HG02885 (cell line): Measurements from ENCODE around the gene PTPRM.

Source experiments
- ATAC-seq: cut with Tn5 transposase; IDR thresholded peaks from one replicate; pipeline ENCODE4 v1.9.1; 2021; ENCODE audit warnings: mild to moderate bottlenecking; ENCODE audit not compliant: unreplicated experiment, poor library complexity

PTPRM gene

DNA sequence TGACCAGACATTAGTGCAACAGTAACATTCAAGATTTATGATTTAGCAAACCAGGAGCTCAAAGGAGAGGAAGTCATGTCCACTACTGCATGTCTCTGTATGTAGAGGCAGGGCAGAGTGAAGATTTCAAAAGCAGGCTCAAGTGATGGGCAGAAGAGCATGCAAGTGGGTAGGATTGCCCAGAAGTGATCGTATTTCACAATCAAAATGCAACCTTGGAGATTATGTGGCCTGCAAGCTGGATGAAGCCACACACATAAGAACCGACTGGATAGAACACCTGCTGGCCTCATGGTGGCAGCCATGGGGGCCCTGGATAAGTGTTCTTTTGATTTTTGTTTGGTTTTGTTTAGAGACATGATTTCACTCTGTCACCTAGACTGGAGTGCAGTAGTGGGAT lies 755.4 kb downstream of the PTPRM start:
- no peak for ATAC-seq

DNA sequence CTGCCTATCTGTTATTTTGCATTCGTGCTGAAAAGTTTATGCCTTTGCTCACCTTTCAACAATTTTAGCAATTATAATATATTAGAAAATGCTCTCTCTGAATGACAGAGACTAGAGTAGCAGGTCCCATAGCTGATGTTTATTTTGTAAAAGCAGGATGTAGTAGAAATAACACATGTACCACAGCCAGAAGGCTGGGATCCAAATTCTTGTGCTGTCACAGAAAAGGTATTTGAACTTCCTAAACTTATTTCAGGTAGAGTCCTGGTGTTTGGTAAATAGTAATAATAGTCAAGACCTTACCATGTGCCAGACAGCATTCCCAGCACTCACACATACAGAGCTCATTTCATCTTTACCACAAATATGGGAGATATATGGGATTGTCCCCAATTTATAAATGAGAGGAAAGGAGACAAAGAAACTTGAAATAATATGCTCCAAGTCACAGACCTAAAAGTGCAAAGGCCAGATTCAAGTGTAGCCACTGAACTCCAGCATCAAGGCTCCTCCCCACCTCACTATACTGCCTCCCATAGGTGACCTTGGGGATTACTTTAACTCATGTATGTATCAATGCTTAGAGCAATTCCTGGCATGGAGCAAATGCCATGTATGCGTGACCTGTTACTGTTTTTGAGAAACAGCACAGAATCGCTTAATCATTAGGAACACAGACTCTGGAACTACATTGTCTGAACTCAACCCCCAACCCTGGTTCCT lies 757.4 kb downstream of the PTPRM start:
- no peak for ATAC-seq

DNA sequence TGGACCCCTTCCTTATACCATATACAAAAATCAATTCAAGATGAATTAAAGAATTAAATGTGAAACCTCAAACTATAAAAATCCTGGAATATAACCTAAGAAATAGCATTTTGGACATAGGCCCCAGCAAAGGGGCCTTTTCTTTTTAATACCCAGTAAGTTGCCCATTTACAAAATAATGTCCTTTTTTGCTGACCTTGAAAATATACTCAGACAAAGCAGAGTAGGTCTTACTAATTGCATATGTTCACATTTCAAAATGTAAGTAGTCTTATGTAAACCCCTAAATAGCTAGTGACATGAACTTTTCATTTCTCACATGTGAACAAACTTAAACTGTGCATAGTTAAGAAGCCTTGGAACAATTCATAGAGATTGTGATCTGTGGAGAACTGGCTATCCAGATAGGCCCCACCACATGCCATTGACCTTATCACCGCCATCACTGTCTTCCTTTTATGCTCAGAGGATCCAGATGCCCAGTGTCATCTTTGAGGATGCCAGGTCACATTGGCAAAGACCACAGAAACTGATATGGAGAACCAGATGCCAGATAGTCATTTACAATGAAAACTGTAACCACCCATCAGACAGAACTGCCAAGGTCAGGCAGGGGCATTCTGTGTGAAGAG lies 759.8 kb downstream of the PTPRM start:
- no peak for ATAC-seq

GRCh38 chr18:8328126-8328525 lies 761.0 kb downstream of the PTPRM start:
- no peak for ATAC-seq

DNA sequence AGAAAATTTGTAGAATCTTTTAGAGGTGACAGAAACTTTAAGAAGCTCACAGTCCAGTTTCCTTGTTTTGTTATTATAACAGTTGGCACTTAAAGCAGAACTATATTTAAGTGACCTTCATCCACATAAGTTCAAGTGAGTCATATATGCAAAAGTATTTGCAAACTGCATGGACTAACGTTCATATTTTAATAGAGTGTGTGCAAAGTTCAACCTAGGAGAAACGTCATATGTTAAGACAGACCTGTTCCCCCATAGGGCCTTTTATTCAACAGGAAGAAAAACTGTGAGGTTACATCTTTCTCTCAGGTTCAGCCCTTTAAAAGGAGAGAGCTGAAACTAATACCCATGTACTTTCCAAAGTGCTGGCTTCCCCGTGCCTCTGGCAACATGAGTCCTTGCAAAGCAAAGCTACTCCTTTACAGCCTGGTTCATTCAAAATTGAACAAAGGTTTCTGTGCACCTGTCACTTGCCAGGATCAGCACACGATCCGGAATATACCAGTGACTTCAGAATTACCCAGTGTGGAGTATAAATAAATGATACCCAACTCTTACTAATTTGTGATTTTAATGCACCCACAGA lies 762.2 kb downstream of the PTPRM start:
- ATAC-seq: no peak

- no peak for ATAC-seq
Observed at GRCh38 chr18:8330575-8330974, 763.5 kb downstream of the PTPRM start.

DNA sequence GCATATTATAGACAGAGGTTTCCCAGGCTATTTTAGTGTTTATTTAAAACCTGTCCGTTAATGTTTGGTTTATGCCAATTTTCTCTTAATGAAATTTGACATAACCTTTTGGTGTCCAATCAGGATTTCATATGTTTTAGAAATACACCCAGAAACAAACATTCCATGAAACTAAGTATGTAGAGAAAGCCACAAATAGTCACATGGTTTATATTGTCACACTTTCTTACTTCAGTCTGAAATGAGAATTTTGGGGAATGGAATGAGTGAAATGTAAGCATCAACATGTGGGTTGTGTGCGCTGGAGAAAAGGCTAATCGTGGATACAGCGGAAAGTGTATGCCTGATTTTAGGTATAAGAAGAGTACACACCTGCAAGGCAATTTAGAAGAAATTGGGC lies 765.2 kb downstream of the PTPRM start:
- ATAC-seq: no peak

GRCh38 chr18:8333961-8334360 lies 766.8 kb downstream of the PTPRM start:
- ATAC-seq: no peak

GRCh38 chr18:8337211-8337610 lies 770.1 kb downstream of the PTPRM start:
- no peak for ATAC-seq

GRCh38 chr18:8339210-8339609 lies 772.1 kb downstream of the PTPRM start:
- no peak for ATAC-seq

DNA sequence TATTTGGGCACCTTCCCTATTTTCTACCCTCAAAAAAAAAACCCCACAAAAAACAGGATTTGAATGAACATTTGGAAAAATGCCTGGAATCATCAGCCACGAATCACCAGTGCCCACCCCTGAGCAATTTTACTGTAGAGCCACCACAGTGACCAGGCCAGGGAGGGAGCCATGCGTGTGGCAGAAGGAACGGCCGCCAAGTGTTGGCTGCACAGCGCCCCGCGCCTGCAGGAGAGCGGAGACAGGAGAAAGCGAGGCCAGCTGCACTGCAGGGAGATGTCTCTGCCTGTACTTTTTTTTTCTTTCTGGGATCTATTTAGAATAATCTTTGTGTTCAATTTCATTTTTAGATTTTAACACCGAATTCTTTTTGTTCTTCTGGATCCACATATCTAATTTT lies 772.8 kb downstream of the PTPRM start:
- no peak for ATAC-seq

DNA sequence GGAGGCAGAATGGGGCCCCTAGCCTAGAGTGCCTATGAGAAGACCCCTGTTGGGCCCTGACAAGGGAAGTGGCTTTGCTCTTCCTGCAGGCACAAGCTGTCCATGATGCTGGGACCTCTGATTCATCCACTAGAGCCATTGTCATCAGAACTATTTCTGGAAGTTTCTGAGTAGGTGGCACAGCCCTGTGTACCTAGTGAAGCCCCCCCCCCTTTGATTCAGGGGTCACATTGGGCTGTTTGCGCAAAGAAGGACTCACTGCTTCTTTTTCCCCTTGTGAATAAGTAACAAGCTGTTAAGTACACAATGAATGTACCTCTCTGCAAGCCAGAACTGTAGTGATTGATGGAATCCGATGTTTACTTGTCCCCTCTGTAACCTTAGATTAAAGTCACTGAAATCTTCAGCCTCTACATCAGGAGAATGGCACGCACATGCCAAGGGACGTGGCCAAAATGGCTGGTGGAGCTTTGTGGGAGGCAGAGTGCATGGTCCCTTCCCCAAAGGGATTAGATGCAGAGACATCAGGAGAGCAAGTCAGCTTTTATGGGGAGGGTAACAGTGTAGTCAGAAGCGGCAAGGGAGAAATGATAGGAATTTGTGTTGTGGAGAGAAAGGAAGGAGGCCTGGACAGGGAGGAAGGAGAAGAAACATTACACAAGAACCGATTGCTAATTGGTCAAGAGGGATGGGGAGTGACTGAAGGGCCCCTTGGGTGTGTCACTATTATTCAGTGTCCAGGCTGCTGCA lies 774.5 kb downstream of the PTPRM start:
- no peak for ATAC-seq

DNA sequence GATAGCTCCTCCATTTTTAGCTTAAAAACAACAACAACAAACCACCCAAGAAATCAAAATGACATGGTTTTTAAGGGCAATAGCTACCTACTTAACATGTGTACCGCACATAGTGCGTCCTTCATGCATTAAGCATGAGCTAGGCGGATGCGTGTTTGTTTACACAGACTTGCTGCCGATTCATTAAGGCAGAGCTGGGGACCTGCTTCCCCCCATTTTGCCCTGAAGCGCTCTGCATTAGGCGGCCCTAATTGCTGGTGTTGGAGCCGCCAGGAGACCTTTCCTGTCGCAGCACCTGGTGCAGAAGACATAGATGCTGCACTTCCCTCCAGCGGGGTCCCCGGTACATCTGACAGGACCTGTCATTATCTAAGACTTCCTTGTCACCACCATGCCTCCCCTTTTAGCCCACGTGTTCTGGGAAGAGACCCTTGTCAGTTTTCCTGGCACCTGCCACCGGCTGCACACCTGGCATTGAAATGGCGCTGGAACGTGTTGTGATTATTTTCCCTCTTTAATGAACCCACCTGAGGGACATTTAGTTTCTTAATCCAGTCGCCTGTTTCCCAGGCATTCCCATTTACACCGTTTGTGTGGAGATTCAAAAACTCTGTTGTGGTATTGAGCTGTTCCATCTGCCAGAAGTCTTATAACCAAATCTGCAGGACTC lies 781.1 kb downstream of the PTPRM start:
- no peak for ATAC-seq

- ATAC-seq: no peak
Observed at GRCh38 chr18:8349608-8350323, 782.6 kb downstream of the PTPRM start.

- no peak for ATAC-seq
Observed at GRCh38 chr18:8350628-8351027, 783.5 kb downstream of the PTPRM start.

DNA sequence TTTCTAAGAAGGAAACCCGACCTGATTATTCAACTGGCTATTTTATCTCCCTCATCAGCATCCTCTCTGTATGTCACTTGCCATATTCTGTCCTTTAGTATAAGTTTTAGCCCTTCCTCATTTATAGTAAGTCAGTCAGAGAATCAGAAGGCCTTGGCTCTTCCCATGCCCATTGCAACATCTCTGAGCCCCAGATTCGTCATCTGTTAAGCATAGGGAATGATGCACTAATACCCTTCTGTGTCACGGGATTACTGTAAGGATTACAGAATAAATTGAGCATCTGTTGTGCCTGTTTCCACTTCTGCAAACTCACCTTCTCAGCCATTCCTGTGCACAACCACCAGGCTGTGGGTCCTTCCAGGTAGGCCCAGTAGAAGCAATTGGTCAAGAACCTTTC lies 784.0 kb downstream of the PTPRM start:
- no peak for ATAC-seq

DNA sequence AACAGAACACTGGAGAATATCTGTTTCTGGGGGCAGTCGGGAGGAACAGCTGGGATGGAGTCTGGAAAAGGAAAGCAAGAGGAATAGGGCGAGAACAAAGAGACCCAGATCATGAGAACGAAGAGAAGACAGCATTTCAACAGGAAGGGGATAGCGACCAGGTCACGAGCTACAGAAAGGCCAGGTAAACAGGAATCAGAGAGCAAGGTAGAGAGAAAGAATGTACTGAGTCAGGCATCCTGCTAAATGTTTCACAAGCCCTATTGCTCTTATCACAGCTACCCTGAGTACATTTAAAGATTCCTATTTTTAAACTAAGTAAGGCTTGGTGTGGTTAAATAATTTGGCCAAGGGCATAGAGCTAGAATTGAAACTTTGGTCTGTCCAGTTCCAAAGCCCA lies 787.2 kb downstream of the PTPRM start:
- no peak for ATAC-seq

- ATAC-seq: no peak
Observed at GRCh38 chr18:8356001-8356400, 788.9 kb downstream of the PTPRM start.

- no peak for ATAC-seq
Observed at GRCh38 chr18:8357320-8357719, 790.2 kb downstream of the PTPRM start.
